ENCODE results near the gene IP6K1.

Gene IP6K1

DNA sequence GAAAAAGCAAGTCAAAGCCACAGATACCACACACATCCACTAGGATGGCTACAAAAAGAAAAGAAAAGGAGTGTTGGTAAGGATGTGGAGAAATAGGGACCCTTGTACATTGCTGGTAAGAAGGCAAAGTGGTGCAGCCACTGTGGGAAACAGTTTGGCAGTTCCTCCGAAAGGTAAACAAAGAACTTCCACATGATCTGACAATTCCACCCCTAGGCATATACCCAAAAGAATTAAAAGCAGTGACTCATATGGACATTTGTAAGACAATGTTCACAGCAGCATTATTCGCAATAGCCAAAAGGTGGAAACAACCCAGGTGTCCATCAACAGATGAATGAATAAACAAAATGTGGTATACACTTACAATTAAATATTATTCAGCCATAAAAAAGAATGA is 40.4 kb downstream of the IP6K1 start:
- H3K4me3 ChIP-seq: no peak overlapping the region
- H3K4me1 ChIP-seq: peaks cover 0 to 14% (median 6%) of the 10 kb centered on the region in 4 donors
- peaks cover 0 to 43% (median 0%) of the 10 kb centered on the region in 3 donors for H3K36me3 ChIP-seq
- DNase-seq: no peak
- no peaks in the 10 kb centered on the region for H3K9me3 ChIP-seq
- H3K27ac ChIP-seq: no peak overlapping the region
- no peaks in the 10 kb centered on the region for H3K27me3 ChIP-seq
- TF ChIP-seq, protein P1, sequence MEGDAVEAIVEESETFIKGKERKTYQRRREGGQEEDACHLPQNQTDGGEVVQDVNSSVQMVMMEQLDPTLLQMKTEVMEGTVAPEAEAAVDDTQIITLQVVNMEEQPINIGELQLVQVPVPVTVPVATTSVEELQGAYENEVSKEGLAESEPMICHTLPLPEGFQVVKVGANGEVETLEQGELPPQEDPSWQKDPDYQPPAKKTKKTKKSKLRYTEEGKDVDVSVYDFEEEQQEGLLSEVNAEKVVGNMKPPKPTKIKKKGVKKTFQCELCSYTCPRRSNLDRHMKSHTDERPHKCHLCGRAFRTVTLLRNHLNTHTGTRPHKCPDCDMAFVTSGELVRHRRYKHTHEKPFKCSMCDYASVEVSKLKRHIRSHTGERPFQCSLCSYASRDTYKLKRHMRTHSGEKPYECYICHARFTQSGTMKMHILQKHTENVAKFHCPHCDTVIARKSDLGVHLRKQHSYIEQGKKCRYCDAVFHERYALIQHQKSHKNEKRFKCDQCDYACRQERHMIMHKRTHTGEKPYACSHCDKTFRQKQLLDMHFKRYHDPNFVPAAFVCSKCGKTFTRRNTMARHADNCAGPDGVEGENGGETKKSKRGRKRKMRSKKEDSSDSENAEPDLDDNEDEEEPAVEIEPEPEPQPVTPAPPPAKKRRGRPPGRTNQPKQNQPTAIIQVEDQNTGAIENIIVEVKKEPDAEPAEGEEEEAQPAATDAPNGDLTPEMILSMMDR (IDR thresholded peaks at IDR 0.05): peak in 1 of 2 experiments; percentile 8
- intact Hi-C loops (cut with DNase I; ENCODE audit: low total_unique reads): no loop called here

DNA sequence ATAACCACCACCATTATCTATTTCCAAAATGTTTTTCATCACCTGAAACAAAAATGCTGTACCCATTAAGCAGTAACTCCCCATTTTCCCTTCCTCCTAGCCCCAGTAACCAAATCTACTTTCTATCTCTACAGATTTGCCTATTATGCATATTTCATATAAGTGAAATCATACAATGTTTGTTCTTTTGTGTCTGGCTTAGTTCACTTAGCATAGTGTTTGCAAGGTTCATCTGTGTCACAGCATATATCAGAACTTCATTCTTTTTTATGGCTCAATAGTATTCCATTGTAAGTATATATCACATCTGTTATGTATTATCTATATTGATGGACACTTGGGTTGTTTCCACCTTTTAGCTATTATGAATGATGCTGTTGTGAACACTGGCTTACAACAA is 45.9 kb downstream of the IP6K1 start:
- Histone ChIP-seq H3K36me3 (peaks cover 27 to 53% (median 30%) of the 10 kb centered on the region in 3 donors), H3K27ac (no peak overlapping the region), H3K4me3 (no peak overlapping the region), H3K9me3 (no peaks in the 10 kb centered on the region), H3K27me3 (no peaks in the 10 kb centered on the region), H3K4me1 (peaks cover 0 to 12% (median 0%) of the 10 kb centered on the region in 4 donors)
- TF ChIP-seq, protein P1 (IDR thresholded peaks at IDR 0.05): no peak
- intact Hi-C loops (cut with DNase I; ENCODE audit: low total_unique reads): no loop called here
- DNase-seq: no peak

DNA sequence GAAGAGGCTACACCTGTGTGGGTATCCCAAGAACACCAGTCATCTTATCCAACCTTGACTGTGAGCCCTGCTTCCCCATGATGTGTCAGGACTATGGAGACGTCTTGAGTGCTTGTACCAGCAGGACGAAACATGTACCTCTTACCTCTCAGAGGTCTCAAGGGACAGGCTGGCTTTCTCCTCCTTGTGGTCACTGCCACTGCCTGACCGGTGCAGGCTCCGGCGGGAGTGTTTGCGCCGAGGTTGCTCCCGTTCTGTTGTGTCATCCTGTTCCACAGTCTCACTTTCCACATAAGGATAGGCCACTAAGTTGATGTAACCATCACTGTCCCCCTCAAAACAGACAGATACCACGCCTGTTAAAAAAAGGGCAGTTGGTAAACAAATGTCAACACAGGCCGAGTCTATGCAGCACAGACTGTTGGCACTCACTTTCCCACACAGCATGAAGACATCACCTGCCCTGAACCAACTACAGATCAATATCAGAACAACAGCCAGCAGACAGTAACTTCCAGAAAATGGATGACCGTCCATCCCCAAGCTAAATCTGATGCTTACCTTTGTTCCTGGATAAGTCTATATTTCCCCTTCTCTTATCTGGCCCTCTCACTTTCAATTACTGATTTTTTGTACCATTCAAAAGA is 48.2 kb downstream of the IP6K1 start:
- peaks cover 0 to 12% (median 0%) of the 10 kb centered on the region in 4 donors for H3K4me1 ChIP-seq
- TF ChIP-seq, protein P1 (IDR thresholded peaks at IDR 0.05): no peak
- H3K9me3 ChIP-seq: no peaks in the 10 kb centered on the region
- no peak overlapping the region for H3K4me3 ChIP-seq
- intact Hi-C loops (cut with DNase I; ENCODE audit: low total_unique reads): no loop called here
- H3K27ac ChIP-seq: no peak overlapping the region
- DNase-seq: no peak
- H3K36me3 ChIP-seq: peaks cover 42 to 60% (median 50%) of the 10 kb centered on the region in 3 donors
- H3K27me3 ChIP-seq: no peaks in the 10 kb centered on the region

DNA sequence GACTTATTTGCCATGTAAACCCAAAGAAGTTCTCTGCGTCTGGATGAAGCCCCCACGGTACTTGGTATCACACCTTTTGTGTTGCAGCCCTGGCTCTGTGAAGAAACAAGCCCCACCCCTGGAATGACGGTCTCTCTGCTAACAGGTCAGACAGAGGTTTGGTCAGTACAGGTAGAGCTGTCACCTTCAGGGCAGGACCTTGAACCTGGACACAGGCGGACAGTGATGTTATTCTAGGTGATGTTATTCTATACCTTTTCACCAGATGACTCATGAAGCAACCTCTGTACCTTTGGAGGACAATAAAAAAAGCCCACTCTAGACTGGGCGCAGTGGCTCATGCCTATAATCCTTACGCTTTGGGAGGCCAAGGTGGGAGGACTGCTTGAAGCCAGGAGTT is 51.6 kb downstream of the IP6K1 start:
- DNase-seq: no peak
- peaks cover 68 to 84% (median 81%) of the 10 kb centered on the region in 3 donors for H3K36me3 ChIP-seq
- intact Hi-C loops (cut with DNase I; ENCODE audit: low total_unique reads): no loop called here

DNA sequence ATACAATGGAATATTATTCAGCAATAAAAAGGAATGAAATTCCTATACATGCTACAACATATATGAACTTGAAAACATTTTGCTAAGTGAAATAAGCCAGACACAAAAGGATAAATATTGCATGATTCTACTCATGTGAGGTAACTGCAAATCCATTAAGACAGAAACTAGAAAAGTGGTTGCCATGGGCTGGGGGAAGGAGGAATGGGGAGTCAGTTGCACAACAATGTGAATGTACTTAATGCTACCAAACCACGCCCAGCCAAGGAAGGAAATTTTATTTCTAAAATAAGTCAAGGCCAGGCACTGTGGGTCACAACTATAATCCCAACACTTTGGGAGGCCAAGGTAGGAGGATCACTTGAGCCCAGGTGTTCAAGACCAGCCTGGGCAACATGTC is 52.8 kb downstream of the IP6K1 start:
- peak in 1 of 2 donors; percentile 3 for DNase-seq
- H3K36me3 ChIP-seq: peaks cover 68 to 95% (median 81%) of the 10 kb centered on the region in 3 donors
- intact Hi-C loops (cut with DNase I; ENCODE audit: low total_unique reads): no loop called here

More for the DNA sequence above, 51.6 kb downstream of the IP6K1 start:
- TF ChIP-seq, protein P1 (IDR thresholded peaks at IDR 0.05): no peak
- Histone ChIP-seq H3K27ac (no peak overlapping the region), H3K4me1 (no peaks in the 10 kb centered on the region), H3K9me3 (no peaks in the 10 kb centered on the region), H3K27me3 (no peaks in the 10 kb centered on the region), H3K4me3 (no peak overlapping the region)

More for the DNA sequence above, 52.8 kb downstream of the IP6K1 start:
- TF ChIP-seq, protein P1 (IDR thresholded peaks at IDR 0.05): no peak
- no peak overlapping the region for H3K4me3 ChIP-seq
- H3K9me3 ChIP-seq: no peaks in the 10 kb centered on the region
- no peak overlapping the region for H3K27ac ChIP-seq
- no peaks in the 10 kb centered on the region for H3K4me1 ChIP-seq
- H3K27me3 ChIP-seq: no peaks in the 10 kb centered on the region
